K562 (cell line): Measurements from ENCODE around the gene GPR135. TPM values are rescaled to one million over a fixed set of nuclear protein-coding genes. Genes with fewer than 3 reads are reported as not detected.
A peak's percentile ranks its signal among the peaks of the same experiment; 100 is the strongest.

Experiments used
- ATAC-seq: fragments of 200-7000 bp; cut with Tn5 transposase; 3 replicates; pipeline ENCODE4 v1.9.1; 2020; ENCODE audit warnings: moderate library complexity
- BruUV-seq: library from RNA; stranded (reverse); fragments of 400-500 nt; replicated peaks from 2 replicates; lab custom pipeline; 2021; lab: Mats Ljungman, UMichigan
- CTCF ChIA-PET: fragments of 300-600 bp; formaldehyde crosslinking; extraction: SDS; loops from one replicate; lab custom pipeline; 2021; ENCODE audit warnings: low intra/inter-chr PET ratio; lab: Yijun Ruan, JAX
- POLR2A ChIA-PET: fragments of 300-600, 350-650 bp; sonication (Branson Sonifier 250); formaldehyde crosslinking; extraction: SDS; loops from one replicate; lab custom pipeline; 2021; ENCODE audit warnings: antibody characterized with exemption, inconsistent platforms; lab: Yijun Ruan, JAX
- DNase-seq, 4 experiments: peaks; one replicate each; pipeline versions ENCODE4 v3.0.0 to v3.0.0-alpha.2; 2011 to 2018; ENCODE audit warnings: low spot score in 3 of 4, mixed read lengths in 3 of 4; ENCODE audit errors: extremely low read depth in 1 of 4
- FAIRE-seq: peaks from 2 replicates; lab custom pipeline; 2011; peaks lifted over from hg19 to GRCh38; lab: Jason Lieb, UNC
- H2AFZ ChIP-seq: 2 replicates; pipeline ENCODE4 v1.6.0; 2011; ENCODE audit warnings: low read depth, low read length, control low read depth, inconsistent platforms
- H3K27ac ChIP-seq: fragments of 200-600 bp; 3 replicates; pipeline ENCODE4 v1.8.0; 2011; ENCODE audit warnings: low read depth, mild to moderate bottlenecking, control low read depth, inconsistent platforms, low read length, moderate library complexity, mixed read lengths; ENCODE audit errors: extremely low read depth
- H3K27me3 ChIP-seq, 2 experiments: fragments of 300-600 bp in 1 of 2; 2 replicates in 1 of 2; 3 replicates in 1 of 2; pipeline versions ENCODE4 v1.6.0 to v1.8.0; 2011; ENCODE audit warnings: inconsistent platforms in 2 of 2, low read length in 2 of 2, mild to moderate bottlenecking in 1 of 2, mixed read lengths in 1 of 2, moderate library complexity in 1 of 2; ENCODE audit not compliant: control insufficient read depth in 2 of 2, insufficient read depth in 2 of 2
- H3K36me3 ChIP-seq: fragments of 300-600 bp; 3 replicates; pipeline ENCODE4 v1.8.0; 2011; ENCODE audit warnings: mild to moderate bottlenecking, low read length, inconsistent platforms; ENCODE audit not compliant: control insufficient read depth, insufficient read depth
- H3K4me1 ChIP-seq, 2 experiments: fragments of 200-600 bp in 1 of 2; replicated peaks in 1 of 2; 2 replicates in 1 of 2; 3 replicates in 1 of 2; pipeline versions ENCODE4 v1.5.1 to v1.8.0; 2011; ENCODE audit warnings: inconsistent platforms in 2 of 2, low read length in 2 of 2, mild to moderate bottlenecking in 1 of 2, mixed read lengths in 1 of 2, moderate library complexity in 1 of 2; ENCODE audit not compliant: control insufficient read depth in 2 of 2, insufficient read depth in 2 of 2
- H3K4me2 ChIP-seq: 2 replicates; pipeline ENCODE4 v1.6.1; 2011; ENCODE audit warnings: low read length, control low read depth, inconsistent platforms, mixed read lengths; ENCODE audit not compliant: insufficient read depth
- H3K4me3 ChIP-seq: fragments of 200-600 bp; sonication (generic), shearing (Covaris generic); 2 replicates; pipeline ENCODE4 v1.5.1; 2016; ENCODE audit warnings: control low read depth, inconsistent platforms
- H3K79me2 ChIP-seq: fragments of 200-600 bp; 3 replicates; pipeline ENCODE4 v1.8.0; 2011; ENCODE audit warnings: low read length, inconsistent platforms; ENCODE audit not compliant: control insufficient read depth, insufficient read depth
- H3K9ac ChIP-seq, 2 experiments: 2 replicates each; pipeline versions ENCODE4 v1.6.0 to v1.6.1; 2011; ENCODE audit warnings: low read depth in 2 of 2, low read length in 2 of 2, control low read depth in 1 of 2, inconsistent platforms in 1 of 2, mild to moderate bottlenecking in 1 of 2, mixed read lengths in 1 of 2; ENCODE audit not compliant: insufficient read depth in 1 of 2
- H3K9me1 ChIP-seq: one replicate; pipeline ENCODE4 v1.6.0; 2011; ENCODE audit warnings: inconsistent platforms, mild to moderate bottlenecking, low read length, moderate library complexity; ENCODE audit not compliant: control insufficient read depth, insufficient read depth
- H3K9me3 ChIP-seq: replicated peaks from 2 replicates; pipeline ENCODE4 v1.5.1; 2011; ENCODE audit warnings: low read depth, low read length, inconsistent platforms; ENCODE audit not compliant: control insufficient read depth, insufficient read depth
- H4K20me1 ChIP-seq: replicated peaks from 2 replicates; pipeline ENCODE4 v1.6.1; 2011; ENCODE audit warnings: low read length, inconsistent platforms, mixed read lengths; ENCODE audit not compliant: control insufficient read depth, insufficient read depth
- DIDO1 ChIP-seq: fragments of 450-650 bp; IDR thresholded peaks from 2 replicates; pipeline ENCODE4 v1.6.1; 2016; ENCODE audit warnings: low read depth, missing biosample characterization, missing genetic modification characterization
- FIP1L1 ChIP-seq: fragments of 200-400 bp; formaldehyde crosslinking; IDR thresholded peaks from 2 replicates; pipeline ENCODE4 v1.6.1; 2018; ENCODE audit warnings: mild to moderate bottlenecking, low read depth, low read length; ENCODE audit not compliant: poor library complexity, severe bottlenecking
- FOXA3 ChIP-seq, 2 experiments: fragments of 450-650 bp in 1 of 2; sonication (generic) in 1 of 2; formaldehyde crosslinking; IDR thresholded peaks in 1 of 2; conservative IDR thresholded peaks in 1 of 2; 2 replicates each; pipeline versions ENCODE4 v1.4.0 to v1.8.0; 2020 to 2022; ENCODE audit warnings: mild to moderate bottlenecking in 2 of 2, missing genetic modification reagents in 1 of 2
- HMBOX1 ChIP-seq: sonication (generic); IDR thresholded peaks from 2 replicates; pipeline ENCODE4 v1.6.1; 2016
- MAFF ChIP-seq: IDR thresholded peaks from 2 replicates; pipeline ENCODE4 v1.6.1; 2012; ENCODE audit warnings: low read length, improper control_type of control experiment
- PRMT5 ChIP-seq: sonication (generic); formaldehyde crosslinking; IDR thresholded peaks from 2 replicates; pipeline ENCODE4 v1.5.0; 2020; ENCODE audit warnings: missing genetic modification reagents
- REST ChIP-seq, 2 experiments: fragments of 450-650 bp; formaldehyde crosslinking in 1 of 2; IDR thresholded peaks; 2 replicates each; pipeline versions ENCODE4 v1.4.0 to v1.6.1; 2014 to 2020; ENCODE audit warnings: mild to moderate bottlenecking in 2 of 2, borderline replicate concordance in 1 of 2, low read depth in 1 of 2
- ZNF217 ChIP-seq: sonication (generic); formaldehyde crosslinking; IDR thresholded peaks from 2 replicates; pipeline ENCODE4 v1.8.0; 2022; ENCODE audit warnings: mild to moderate bottlenecking, missing genetic modification reagents
- ZNF354B ChIP-seq: fragments of 250-450 bp; sonication (Bioruptor Pico); IDR thresholded peaks from 2 replicates; pipeline ENCODE4 v1.4.0; 2020
- WGBS: fragments of 100-300 bp; shearing (Covaris generic); methylation state at CpG from one replicate; pipeline ENCODE4 v1.1.6; 2016; ENCODE audit warnings: low coverage, mixed read lengths; ENCODE audit not compliant: insufficient coverage; ENCODE audit errors: missing lambda C conversion rate; 5-methylcytosine and 5-hydroxymethylcytosine counted together
- in situ Hi-C: fragments of 300-500 bp; cut with MboI; formaldehyde crosslinking; loops from 4 replicates; pipeline ENCODE4 v1.15.0; 2018; ENCODE audit warnings: inconsistent platforms, mixed read lengths
- intact Hi-C: fragments of 100-400 bp; cut with micrococcal nuclease; formaldehyde crosslinking; loops from 2 replicates; pipeline ENCODE4 v1.14.2; 2022
- polyA plus RNA-seq, 8 experiments: library from polyadenylated mRNA; depleted of rRNA in 4 of 8; stranded (reverse) in 5 of 8; unstranded in 3 of 8; fragments of >200 nt; fragmentation: Nextera tagmentation in 2 of 8; fragmentation: Illumina TruSeq in 1 of 8; extraction: Ambion mirVana in 2 of 8; extraction: Trizol in 1 of 8; gene quantifications; 2 replicates each; pipeline versions ENCODE4 v1.2.1 to v1.2.3, GENCODE V29; 2011 to 2014; ENCODE audit warnings: inconsistent platforms in 1 of 8, missing spikeins in 1 of 8
- total RNA-seq, 7 experiments: library from RNA; depleted of rRNA in 6 of 7; stranded (reverse); fragments of >200 nt in 6 of 7; fragmentation: Illumina TruSeq in 2 of 7; extraction: Trizol in 2 of 7; gene quantifications; 2 replicates each; pipeline versions ENCODE4 v1.2.1 to v1.2.3, GENCODE V29; 2011 to 2021; ENCODE audit warnings: low replicate concordance in 1 of 7

The GPR135 gene
- total and polyA plus RNA-seq, 9 of the 15 experiments (the other 6 are each of a cell fraction or from before 2014, with no cell fraction given), result 0.06 to 1.6 (median 1.0) TPM

GRCh38 chr14:59424341-59425071 is 40.7 kb downstream of the GPR135 start (continued):
- TF ChIP-seq PRMT5, result no peak
- TF ChIP-seq ZNF217 (CRISPR knock-in tag), result no peak

GRCh38 chr14:59422069-59422881 is 42.9 kb downstream of the GPR135 start:
- H3K36me3 ChIP-seq, result no peaks in the 10 kb centered on the region
- H3K4me1 ChIP-seq, result no peaks in the 10 kb centered on the region
- no peaks in the 10 kb centered on the region for H3K9me1 ChIP-seq
- FAIRE-seq (no peak), ATAC-seq (no peak), DNase-seq (no peak)
- H3K27me3 ChIP-seq, result no peaks in the 10 kb centered on the region; a peak in 2 of 5 replicates
- WGBS, result 10% methylated on average over 5 of the region's 7 CpGs
- no peak overlapping the region for H2AFZ ChIP-seq
- POLR2A ChIA-PET, result no interaction called here
- H3K9ac ChIP-seq, result no peak overlapping the region
- in situ Hi-C loops (no loop called here), intact Hi-C loops (no loop called here)
- no peak overlapping the region for H3K4me2 ChIP-seq
- H3K9me3 ChIP-seq, result no peaks in the 10 kb centered on the region
- no peak overlapping the region for H3K4me3 ChIP-seq
- no peak overlapping the region for H3K27ac ChIP-seq
- no peaks in the 10 kb centered on the region for H4K20me1 ChIP-seq
- no peaks in the 10 kb centered on the region for H3K79me2 ChIP-seq
- CTCF ChIA-PET, result no interaction called here
- BruUV-seq, result no TSS peak
- TF ChIP-seq DIDO1 (tag), result no peak
- peak; percentile 31; the same call in 1 of the 2 replicates for TF ChIP-seq REST (IDR thresholded peaks at IDR 0.05; ENCODE audit: borderline replicate concordance)
- TF ChIP-seq REST (CRISPR knock-in tag; IDR thresholded peaks at IDR 0.05; ENCODE audit: low read depth), result no peak
- TF ChIP-seq FIP1L1, result no peak
- no peak for TF ChIP-seq ZNF354B
- TF ChIP-seq FOXA3 (CRISPR knock-in tag; conservative IDR thresholded peaks at IDR 0.05 in 1 of 2, IDR thresholded peaks at IDR 0.05 in 1 of 2), result no peak
- TF ChIP-seq MAFF, result no peak
- no peak for TF ChIP-seq HMBOX1
